HepG2 (cell line): ENCODE data around the gene MAGEA9. TPM values are rescaled to one million over a fixed set of nuclear protein-coding genes. Genes with fewer than 3 reads are reported as not detected.

Experiments used
- ATAC-seq: fragments of 200-7000 bp; cut with Tn5 transposase; 3 replicates; pipeline ENCODE4 v1.9.1; 2020; ENCODE audit warnings: mild to moderate bottlenecking, moderate library complexity
- BruUV-seq: library from RNA; stranded (reverse); fragments of 400-500 nt; replicated peaks from 2 replicates; lab custom pipeline; 2021; lab: Mats Ljungman, UMichigan
- CTCF ChIA-PET: fragments of 300-600 bp; formaldehyde crosslinking; extraction: SDS; loops from one replicate; lab custom pipeline; 2021; ENCODE audit warnings: low total read pairs, inconsistent platforms, low intra/inter-chr PET ratio; lab: Yijun Ruan, JAX
- POLR2A ChIA-PET: fragments of 350-600 bp; sonication (Branson Sonifier 250); formaldehyde crosslinking; loops from one replicate; lab custom pipeline; 2020; ENCODE audit warnings: antibody characterized with exemption, inconsistent platforms; lab: Yijun Ruan, JAX
- DNase-seq: peaks from one replicate; pipeline ENCODE4 v3.0.0-alpha.2; 2015; ENCODE audit warnings: low spot score
- FAIRE-seq: peaks from 3 replicates; lab custom pipeline; 2011; peaks lifted over from hg19 to GRCh38; lab: Jason Lieb, UNC
- H2AFZ ChIP-seq: one replicate; pipeline ENCODE4 v1.6.1; 2011; ENCODE audit warnings: low read length, inconsistent platforms
- H3K27ac ChIP-seq: fragments of 300-600 bp; 3 replicates; pipeline ENCODE4 v1.8.0; 2011; ENCODE audit warnings: mixed run types, mild to moderate bottlenecking, mixed read lengths, low read length, inconsistent platforms; ENCODE audit not compliant: insufficient read depth; ENCODE audit errors: extremely low read length
- H3K27me3 ChIP-seq, 2 experiments: fragments of 200-600 bp in 1 of 2; 2 replicates in 1 of 2; 3 replicates in 1 of 2; pipeline versions ENCODE4 v1.6.0 to v1.8.0; 2011; ENCODE audit warnings: low read length in 2 of 2, mild to moderate bottlenecking in 2 of 2, moderate library complexity in 2 of 2, inconsistent platforms in 1 of 2; ENCODE audit not compliant: insufficient read depth in 2 of 2, control insufficient read depth in 1 of 2
- H3K36me3 ChIP-seq, 2 experiments: fragments of 200-600 bp in 1 of 2; replicated peaks in 1 of 2; 2 replicates in 1 of 2; 3 replicates in 1 of 2; pipeline versions ENCODE4 v1.5.1 to v1.8.0; 2011; ENCODE audit warnings: low read length in 2 of 2, inconsistent platforms in 1 of 2; ENCODE audit not compliant: insufficient read depth in 2 of 2, control insufficient read depth in 1 of 2
- H3K4me1 ChIP-seq: 2 replicates; pipeline ENCODE4 v1.5.1; 2012; ENCODE audit warnings: low read length, inconsistent platforms; ENCODE audit not compliant: insufficient read depth
- H3K4me2 ChIP-seq: 2 replicates; pipeline ENCODE4 v1.6.0; 2011; ENCODE audit warnings: low read depth, low read length, inconsistent platforms
- H3K4me3 ChIP-seq, 3 experiments: fragments of 200-600 bp in 1 of 3; sonication (generic), shearing (Covaris generic) in 1 of 3; replicated peaks in 1 of 3; 2 replicates each; pipeline ENCODE4 v1.5.1; 2011 to 2016; ENCODE audit warnings: low read length in 3 of 3, inconsistent platforms in 2 of 3, low read depth in 2 of 3, mild to moderate bottlenecking in 2 of 3, control low read depth in 1 of 3, mixed read lengths in 1 of 3; ENCODE audit not compliant: insufficient read depth in 1 of 3
- H3K79me2 ChIP-seq: one replicate; pipeline ENCODE4 v1.6.1; 2011; ENCODE audit warnings: low read length, inconsistent platforms; ENCODE audit not compliant: insufficient read depth
- H3K9ac ChIP-seq: 2 replicates; pipeline ENCODE4 v1.6.0; 2011; ENCODE audit warnings: mild to moderate bottlenecking, low read depth, low read length, inconsistent platforms; ENCODE audit not compliant: insufficient read depth
- H3K9me3 ChIP-seq: 2 replicates; pipeline ENCODE4 v1.5.1; 2012; ENCODE audit warnings: mild to moderate bottlenecking, low read length
- H4K20me1 ChIP-seq: 2 replicates; pipeline ENCODE4 v1.6.0; 2011; ENCODE audit warnings: inconsistent platforms, mild to moderate bottlenecking, low read length, moderate library complexity; ENCODE audit not compliant: insufficient read depth
- EZH2 ChIP-seq: conservative IDR thresholded peaks from 2 replicates; pipeline ENCODE4 v1.6.1; 2012; ENCODE audit warnings: mild to moderate bottlenecking, low read depth, low read length, moderate library complexity
- IKZF4 ChIP-seq: sonication (generic); formaldehyde crosslinking; IDR thresholded peaks from 2 replicates; pipeline ENCODE4 v1.5.1; 2020; ENCODE audit warnings: borderline replicate concordance, mild to moderate bottlenecking, low read depth, missing genetic modification reagents; ENCODE audit errors: not compliant biosample characterization
- ZFP41 ChIP-seq: sonication (generic); formaldehyde crosslinking; IDR thresholded peaks from 2 replicates; pipeline ENCODE4 v1.4.0; 2020; ENCODE audit warnings: mild to moderate bottlenecking, missing genetic modification reagents, borderline replicate concordance
- ZFP62 ChIP-seq: sonication (generic); formaldehyde crosslinking; IDR thresholded peaks from 2 replicates; pipeline ENCODE4 v1.4.0; 2020; ENCODE audit warnings: missing genetic modification reagents
- ZNF572 ChIP-seq: sonication (generic); formaldehyde crosslinking; IDR thresholded peaks from 2 replicates; pipeline ENCODE4 v1.5.1; 2020; ENCODE audit warnings: mild to moderate bottlenecking, missing genetic modification reagents
- WGBS: methylation state at CpG from one replicate; pipeline ENCODE4 v1.1.6; 2017; ENCODE audit warnings: low lambda C conversion rate; 5-methylcytosine and 5-hydroxymethylcytosine counted together
- in situ Hi-C: cut with HindIII; loops from 2 replicates; pipeline ENCODE4 v1.10.0; 2017; ENCODE audit warnings: low pct_unique_long_range_greater_than_20kb; ENCODE audit not compliant: extremely low pct_ligation_motif_present
- intact Hi-C: fragments of 100-400 bp; cut with micrococcal nuclease; formaldehyde crosslinking; loops from one replicate; pipeline ENCODE4 v1.10.0; 2022; ENCODE audit not compliant: unreplicated experiment
- polyA plus RNA-seq, 8 experiments: library from polyadenylated mRNA; depleted of rRNA in 3 of 8; stranded (reverse) in 7 of 8; unstranded in 1 of 8; fragments of >200 nt; fragmentation: Illumina TruSeq in 4 of 8; extraction: Trizol in 4 of 8; gene quantifications; 2 replicates each; pipeline versions ENCODE4 v1.2.1 to v1.2.3, GENCODE V29; 2011 to 2016; ENCODE audit warnings: low read depth in 4 of 8, missing spikeins in 1 of 8, mixed read lengths in 1 of 8; ENCODE audit not compliant: insufficient read depth in 1 of 8
- total RNA-seq, 5 experiments: library from RNA; depleted of rRNA; stranded (reverse); fragments of >200 nt; fragmentation: Illumina TruSeq; extraction: Trizol; gene quantifications; 2 replicates each; pipeline ENCODE4 v1.2.3, GENCODE V29; 2016; ENCODE audit warnings: low read depth in 1 of 5
- TF ChIP-seq, protein P1 (sequence below): sonication (generic); formaldehyde crosslinking; IDR thresholded peaks from 2 replicates; pipeline ENCODE4 v1.8.0; 2022; ENCODE audit warnings: mild to moderate bottlenecking, missing genetic modification reagents; ENCODE audit not compliant: insufficient replicate concordance
- TF ChIP-seq, protein P2 (sequence below): sonication (generic); formaldehyde crosslinking; IDR thresholded peaks from 2 replicates; pipeline ENCODE4 v1.4.0; 2020; ENCODE audit warnings: missing genetic modification reagents, borderline replicate concordance

Gene MAGEA9
- total and polyA plus RNA-seq, 2 of the 13 experiments (the other 11 are each of a cell fraction or from before 2014, with no cell fraction given) = 0.07 TPM; not detected in 1

DNA sequence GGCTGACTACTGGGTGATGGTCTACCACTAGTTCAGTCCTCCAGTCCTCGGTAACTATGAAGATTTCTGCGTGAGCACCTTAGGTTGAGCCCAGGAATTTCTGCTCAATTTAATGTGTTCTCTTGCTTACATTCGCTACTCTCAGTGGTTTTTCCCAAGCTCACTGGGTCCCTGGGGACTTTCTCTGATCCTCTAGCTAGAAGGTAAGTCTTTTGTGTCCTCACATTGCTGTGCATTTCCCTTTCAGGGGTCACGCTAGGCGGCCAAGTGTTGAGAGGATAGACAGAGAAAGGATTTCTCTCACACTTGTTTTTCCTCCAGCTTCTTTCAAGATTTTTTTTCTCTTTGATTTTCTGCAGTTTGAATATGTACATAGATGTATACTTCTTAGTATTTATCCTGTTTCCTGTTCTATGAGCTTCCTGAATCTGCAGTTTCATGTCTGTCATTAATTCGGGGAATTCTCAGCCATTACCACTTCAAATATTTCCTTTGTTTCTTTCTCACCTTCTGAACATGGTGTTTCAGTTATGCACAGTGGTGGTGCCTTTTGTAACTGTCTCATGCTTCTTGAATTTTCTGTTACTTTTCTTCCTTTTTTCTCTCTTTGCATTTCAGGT, 17.5 kb downstream of the MAGEA9 start:
- in situ Hi-C loops = no loop called here

More for the DNA sequence above, 17.5 kb downstream of the MAGEA9 start:
- WGBS = 9% methylated on average over 4 of the region's 6 CpGs
- no peaks in the 10 kb centered on the region for H3K36me3 ChIP-seq
- no peak overlapping the region for H3K4me2 ChIP-seq
- no peak for FAIRE-seq
- no peaks in the 10 kb centered on the region for H3K79me2 ChIP-seq
- BruUV-seq = no TSS peak
- no peak overlapping the region for H3K27ac ChIP-seq
- TF ChIP-seq, protein P1, sequence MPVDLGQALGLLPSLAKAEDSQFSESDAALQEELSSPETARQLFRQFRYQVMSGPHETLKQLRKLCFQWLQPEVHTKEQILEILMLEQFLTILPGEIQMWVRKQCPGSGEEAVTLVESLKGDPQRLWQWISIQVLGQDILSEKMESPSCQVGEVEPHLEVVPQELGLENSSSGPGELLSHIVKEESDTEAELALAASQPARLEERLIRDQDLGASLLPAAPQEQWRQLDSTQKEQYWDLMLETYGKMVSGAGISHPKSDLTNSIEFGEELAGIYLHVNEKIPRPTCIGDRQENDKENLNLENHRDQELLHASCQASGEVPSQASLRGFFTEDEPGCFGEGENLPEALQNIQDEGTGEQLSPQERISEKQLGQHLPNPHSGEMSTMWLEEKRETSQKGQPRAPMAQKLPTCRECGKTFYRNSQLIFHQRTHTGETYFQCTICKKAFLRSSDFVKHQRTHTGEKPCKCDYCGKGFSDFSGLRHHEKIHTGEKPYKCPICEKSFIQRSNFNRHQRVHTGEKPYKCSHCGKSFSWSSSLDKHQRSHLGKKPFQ (CRISPR knock-in tag) = no peak
- TF ChIP-seq ZNF572 (CRISPR knock-in tag) = no peak
- no peak for TF ChIP-seq IKZF4 (CRISPR knock-in tag)
- no peak for TF ChIP-seq ZFP62 (CRISPR knock-in tag)
- TF ChIP-seq EZH2 = no peak
- TF ChIP-seq ZFP41 (CRISPR knock-in tag) = no peak
- TF ChIP-seq, protein P2, sequence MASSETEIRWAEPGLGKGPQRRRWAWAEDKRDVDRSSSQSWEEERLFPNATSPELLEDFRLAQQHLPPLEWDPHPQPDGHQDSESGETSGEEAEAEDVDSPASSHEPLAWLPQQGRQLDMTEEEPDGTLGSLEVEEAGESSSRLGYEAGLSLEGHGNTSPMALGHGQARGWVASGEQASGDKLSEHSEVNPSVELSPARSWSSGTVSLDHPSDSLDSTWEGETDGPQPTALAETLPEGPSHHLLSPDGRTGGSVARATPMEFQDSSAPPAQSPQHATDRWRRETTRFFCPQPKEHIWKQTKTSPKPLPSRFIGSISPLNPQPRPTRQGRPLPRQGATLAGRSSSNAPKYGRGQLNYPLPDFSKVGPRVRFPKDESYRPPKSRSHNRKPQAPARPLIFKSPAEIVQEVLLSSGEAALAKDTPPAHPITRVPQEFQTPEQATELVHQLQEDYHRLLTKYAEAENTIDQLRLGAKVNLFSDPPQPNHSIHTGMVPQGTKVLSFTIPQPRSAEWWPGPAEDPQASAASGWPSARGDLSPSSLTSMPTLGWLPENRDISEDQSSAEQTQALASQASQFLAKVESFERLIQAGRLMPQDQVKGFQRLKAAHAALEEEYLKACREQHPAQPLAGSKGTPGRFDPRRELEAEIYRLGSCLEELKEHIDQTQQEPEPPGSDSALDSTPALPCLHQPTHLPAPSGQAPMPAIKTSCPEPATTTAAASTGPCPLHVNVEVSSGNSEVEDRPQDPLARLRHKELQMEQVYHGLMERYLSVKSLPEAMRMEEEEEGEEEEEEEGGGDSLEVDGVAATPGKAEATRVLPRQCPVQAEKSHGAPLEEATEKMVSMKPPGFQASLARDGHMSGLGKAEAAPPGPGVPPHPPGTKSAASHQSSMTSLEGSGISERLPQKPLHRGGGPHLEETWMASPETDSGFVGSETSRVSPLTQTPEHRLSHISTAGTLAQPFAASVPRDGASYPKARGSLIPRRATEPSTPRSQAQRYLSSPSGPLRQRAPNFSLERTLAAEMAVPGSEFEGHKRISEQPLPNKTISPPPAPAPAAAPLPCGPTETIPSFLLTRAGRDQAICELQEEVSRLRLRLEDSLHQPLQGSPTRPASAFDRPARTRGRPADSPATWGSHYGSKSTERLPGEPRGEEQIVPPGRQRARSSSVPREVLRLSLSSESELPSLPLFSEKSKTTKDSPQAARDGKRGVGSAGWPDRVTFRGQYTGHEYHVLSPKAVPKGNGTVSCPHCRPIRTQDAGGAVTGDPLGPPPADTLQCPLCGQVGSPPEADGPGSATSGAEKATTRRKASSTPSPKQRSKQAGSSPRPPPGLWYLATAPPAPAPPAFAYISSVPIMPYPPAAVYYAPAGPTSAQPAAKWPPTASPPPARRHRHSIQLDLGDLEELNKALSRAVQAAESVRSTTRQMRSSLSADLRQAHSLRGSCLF (CRISPR knock-in tag) = no peak
- H3K4me1 ChIP-seq = no peaks in the 10 kb centered on the region
- no peak overlapping the region for H3K9ac ChIP-seq
- no peak overlapping the region for H2AFZ ChIP-seq
- ChIA-PET CTCF (no interaction called here), POLR2A (no interaction called here)
- H3K27me3 ChIP-seq = peaks cover 0 to 1% of the 10 kb centered on the region in 2 experiments; a peak in 1 of 5 replicates
- DNase-seq = no peak
- ATAC-seq = no peak
- H3K4me3 ChIP-seq = no peak overlapping the region
- no peaks in the 10 kb centered on the region for H3K9me3 ChIP-seq
- intact Hi-C loops = no loop called here
- H4K20me1 ChIP-seq = no peaks in the 10 kb centered on the region
